ENCODE results near the gene CDH18.
A peak's percentile ranks its signal among the peaks of the same experiment; 100 is the strongest.

Gene CDH18, protein sequence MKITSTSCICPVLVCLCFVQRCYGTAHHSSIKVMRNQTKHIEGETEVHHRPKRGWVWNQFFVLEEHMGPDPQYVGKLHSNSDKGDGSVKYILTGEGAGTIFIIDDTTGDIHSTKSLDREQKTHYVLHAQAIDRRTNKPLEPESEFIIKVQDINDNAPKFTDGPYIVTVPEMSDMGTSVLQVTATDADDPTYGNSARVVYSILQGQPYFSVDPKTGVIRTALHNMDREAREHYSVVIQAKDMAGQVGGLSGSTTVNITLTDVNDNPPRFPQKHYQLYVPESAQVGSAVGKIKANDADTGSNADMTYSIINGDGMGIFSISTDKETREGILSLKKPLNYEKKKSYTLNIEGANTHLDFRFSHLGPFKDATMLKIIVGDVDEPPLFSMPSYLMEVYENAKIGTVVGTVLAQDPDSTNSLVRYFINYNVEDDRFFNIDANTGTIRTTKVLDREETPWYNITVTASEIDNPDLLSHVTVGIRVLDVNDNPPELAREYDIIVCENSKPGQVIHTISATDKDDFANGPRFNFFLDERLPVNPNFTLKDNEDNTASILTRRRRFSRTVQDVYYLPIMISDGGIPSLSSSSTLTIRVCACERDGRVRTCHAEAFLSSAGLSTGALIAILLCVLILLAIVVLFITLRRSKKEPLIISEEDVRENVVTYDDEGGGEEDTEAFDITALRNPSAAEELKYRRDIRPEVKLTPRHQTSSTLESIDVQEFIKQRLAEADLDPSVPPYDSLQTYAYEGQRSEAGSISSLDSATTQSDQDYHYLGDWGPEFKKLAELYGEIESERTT

DNA sequence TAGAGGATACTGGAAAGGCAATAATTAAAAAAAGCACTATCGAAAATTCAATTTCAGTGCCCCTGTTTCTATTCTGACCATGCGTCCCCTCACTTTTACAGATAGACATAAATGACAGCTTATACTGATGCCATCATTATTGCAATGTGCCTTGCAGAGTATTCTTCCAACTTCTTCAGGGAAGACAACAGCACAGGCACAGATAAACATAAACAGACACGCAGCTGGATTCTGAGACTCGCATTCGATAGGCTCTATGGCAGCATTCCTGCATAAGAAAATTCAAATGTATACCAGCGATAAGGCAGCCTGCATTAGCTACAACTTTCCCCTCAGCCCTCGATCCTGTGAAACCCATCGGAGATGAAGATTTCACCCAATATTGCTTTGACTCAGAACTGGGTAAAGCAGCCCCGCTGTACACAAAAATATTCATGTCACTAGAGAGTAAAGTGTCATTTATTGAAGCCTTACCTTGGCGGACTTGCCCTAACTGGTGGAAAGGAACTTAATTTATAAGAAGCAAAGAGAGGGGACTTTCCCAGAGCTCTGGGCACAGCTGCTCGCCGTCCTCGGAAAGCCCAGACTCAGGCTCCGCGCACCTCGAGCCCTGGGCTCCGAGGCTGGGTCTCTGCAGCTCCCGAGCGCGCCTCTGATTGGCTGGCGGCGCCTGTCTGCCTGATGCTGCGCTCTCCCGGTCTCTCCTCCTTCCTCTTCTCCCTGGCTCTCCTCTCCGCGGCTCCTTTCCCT is at the start of gene CDH18:
Gene CDH18, minus strand, starts transcription at position 589 of the 750 bp plus-strand sequence. CDS start 149,214 bp downstream, outside the sequence.
- peak; percentile 90 to 98 for DNase-seq

GRCh38 chr5:20034717-20035116 is 46.7 kb upstream of the CDH18 start:
- no peak for DNase-seq

DNA sequence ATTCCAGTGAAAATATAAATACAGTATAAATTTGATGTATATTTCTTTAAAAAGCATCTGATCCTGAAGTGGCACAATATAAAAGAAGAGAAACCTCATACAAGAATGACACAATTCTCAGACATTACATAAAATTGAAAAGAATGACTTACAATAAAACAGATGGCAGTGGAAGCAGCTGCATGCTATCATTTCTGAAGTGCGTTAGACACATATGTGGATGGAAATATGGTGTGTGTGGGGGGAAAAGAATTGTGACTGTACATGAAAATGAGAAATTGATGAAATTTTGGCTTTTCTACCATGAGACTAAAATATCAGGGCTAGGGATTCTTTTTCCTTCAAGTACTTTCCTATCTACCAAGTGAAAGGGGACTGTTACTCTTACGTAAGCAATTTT is 45.9 kb upstream of the CDH18 start:
- DNase-seq, result no peak

- DNase-seq, result no peak
These were observed 44.9 kb upstream of the CDH18 start for GRCh38 chr5:20032896-20033295.

DNA sequence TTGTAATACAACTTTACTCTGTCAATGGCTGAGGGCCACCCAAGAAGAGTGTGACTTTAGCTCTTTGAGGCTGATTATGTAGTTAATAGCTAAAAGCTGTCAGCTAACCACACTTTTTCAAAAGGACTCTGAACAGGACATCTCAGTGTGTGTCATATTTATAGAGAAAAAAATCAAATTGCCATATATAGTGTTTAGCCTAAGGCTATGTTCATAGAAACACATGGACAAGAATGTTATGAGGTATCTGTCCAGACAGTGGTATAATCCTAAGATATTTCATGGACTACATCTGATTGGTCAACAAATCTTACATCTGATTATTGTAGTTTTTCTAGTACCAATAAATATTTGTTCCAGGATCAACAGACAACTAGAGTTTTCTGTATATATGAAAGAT is 42.1 kb upstream of the CDH18 start:
- DNase-seq, result no peak

- DNase-seq, result no peak
These were observed 41.3 kb upstream of the CDH18 start for GRCh38 chr5:20029266-20029665.

DNA sequence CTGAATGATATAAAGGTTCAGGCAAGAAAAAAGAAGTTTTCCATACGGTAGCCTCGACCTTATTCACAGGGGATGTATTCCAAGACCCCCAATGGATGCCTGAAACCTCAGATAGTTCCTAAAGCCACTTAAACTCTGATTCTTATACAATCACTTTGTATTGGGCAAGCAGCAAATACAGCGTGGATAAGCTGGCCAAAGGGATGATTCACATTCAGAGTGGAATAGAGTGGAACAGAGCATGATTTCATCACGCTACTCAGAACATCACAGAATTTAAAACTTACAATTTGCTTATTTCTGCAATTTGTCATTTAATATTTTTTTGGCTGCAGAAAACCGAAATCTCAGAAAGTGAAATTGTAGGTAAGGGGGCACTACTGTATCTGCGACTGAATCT is 40.5 kb upstream of the CDH18 start:
- no peak for DNase-seq

DNA sequence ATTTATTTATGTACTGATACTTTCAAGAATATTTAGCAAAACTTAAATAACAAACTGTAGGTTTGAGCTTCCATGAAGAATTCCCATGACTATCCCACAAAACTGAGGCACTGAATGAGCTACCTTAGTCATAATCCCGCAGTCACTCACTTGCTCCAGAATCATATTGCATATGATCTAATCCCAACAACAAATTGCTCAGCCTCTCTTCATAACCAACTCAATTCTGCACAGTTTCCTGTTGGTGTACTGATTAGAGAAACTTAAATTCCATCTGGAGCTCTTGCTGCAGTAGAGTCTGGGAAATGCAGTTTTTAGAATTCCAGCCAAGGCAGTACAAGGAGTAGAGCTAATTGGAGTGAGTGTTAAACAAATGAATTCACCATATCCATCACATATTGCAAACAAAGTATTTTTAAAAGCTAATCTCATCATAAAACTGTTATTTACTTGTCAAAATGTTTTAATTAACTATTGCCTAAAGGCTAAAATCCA is 35.7 kb upstream of the CDH18 start:
- DNase-seq, result no peak

GRCh38 chr5:20020247-20020646 is 32.2 kb upstream of the CDH18 start:
- DNase-seq, result no peak

DNA sequence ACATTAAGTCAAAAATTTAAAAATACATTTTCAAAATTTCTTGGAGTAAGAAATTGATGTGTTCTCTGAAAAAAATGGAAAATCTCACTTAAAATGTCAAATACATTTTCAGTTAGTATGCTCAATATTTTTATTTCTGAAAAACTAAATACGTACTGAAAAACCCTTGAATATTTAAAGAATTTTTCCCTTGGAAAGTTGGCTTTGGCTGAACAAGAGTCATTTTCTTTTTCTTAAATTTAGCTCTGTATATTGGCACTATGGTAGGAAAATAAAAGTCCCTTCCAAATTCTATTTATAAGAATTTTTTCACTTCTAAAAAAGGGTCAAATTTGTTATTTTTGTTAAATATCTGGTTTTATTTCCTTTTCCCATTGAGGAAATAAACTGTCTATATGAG is 29.0 kb upstream of the CDH18 start:
- no peak for DNase-seq

GRCh38 chr5:20000416-20000815 is 12.4 kb upstream of the CDH18 start:
- no peak for DNase-seq

DNA sequence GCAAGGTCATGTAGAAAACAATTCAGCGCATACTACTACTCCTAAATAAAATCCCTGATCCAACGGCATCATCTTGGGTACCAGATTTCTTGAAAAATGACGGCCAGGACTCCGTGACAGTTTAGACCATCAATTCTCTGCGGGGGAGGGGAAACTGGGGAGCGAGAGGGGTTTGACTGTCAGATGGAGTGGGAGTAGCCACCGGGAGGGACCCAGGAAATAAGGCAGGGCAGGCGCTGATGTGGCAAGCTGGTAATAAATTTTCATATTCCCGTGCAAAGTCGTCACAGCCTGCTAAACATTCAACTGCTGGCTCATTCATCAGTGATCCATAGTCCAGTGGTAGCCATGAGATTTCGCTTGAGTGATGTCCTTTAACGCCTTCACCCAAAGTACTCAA is 457 bp upstream of the CDH18 start:
- DNase-seq, result peak; percentile 47 to 48

DNA sequence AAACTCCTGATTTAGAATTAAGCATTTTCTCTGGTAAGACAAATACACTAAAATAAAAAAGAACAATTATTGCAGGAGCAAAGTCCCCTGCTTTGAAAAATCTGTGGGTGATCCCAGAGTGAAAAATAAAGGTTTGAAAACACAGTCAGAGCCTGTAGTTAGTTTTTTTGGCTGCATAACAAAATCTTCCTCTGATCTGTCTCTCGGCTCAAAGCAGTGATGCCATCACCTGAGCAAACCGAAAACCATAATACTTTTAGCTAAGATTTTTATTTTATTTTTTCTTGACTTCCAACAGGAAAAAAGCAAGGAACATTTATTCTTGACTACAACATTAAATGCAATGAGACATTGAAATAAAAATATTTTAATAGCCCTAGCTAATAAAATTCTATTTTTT is 1.2 kb downstream of the CDH18 start:
- DNase-seq, result no peak

GRCh38 chr5:19986031-19986619 is 1.9 kb downstream of the CDH18 start:
- DNase-seq, result no peak

GRCh38 chr5:19978476-19978875 is 9.5 kb downstream of the CDH18 start:
- no peak for DNase-seq

- no peak for DNase-seq
These were observed 10.9 kb downstream of the CDH18 start for GRCh38 chr5:19977099-19977498.

- DNase-seq, result no peak
These were observed 12.2 kb downstream of the CDH18 start for GRCh38 chr5:19975795-19976194.

DNA sequence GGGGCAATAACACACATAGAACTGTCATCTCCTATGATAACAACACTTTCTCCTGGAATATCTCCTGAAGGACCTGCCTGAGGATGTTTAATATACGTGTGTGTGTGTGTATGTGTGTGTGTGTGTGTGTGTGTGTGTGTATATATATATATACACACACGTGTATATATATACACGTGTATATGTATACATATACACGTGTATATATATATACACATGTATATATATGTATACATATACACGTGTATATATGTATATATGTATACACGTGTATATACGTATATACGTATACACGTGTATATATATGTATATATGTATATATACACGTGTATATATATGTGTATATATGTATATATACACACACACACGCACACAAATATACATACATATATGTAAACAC is 27.5 kb downstream of the CDH18 start:
- no peak for DNase-seq

DNA sequence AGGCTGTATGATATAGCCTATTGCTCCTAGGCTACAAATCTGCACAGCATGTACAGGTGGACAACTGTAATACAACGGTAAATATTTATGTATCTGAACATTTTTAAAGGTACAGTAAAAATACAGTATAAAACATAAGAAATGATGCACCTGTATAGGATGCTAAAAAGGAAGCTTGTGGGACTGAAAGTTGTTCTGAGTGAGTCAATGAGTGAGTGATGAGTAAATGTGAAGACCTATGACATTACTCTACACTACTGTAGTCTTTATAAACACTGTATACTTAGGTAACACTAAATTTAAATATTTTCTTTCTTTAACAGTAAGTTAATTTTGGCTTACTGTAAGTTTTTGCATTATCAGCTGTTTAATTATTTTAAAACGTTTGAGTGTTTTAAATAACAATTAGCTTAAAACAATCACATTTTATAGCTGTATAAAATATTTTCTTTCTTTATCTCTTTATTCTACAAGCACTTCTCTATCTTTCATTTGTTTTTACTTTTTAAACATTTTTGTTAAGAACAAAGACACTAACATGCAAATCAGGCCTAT is 28.1 kb downstream of the CDH18 start:
- no peak for DNase-seq

DNA sequence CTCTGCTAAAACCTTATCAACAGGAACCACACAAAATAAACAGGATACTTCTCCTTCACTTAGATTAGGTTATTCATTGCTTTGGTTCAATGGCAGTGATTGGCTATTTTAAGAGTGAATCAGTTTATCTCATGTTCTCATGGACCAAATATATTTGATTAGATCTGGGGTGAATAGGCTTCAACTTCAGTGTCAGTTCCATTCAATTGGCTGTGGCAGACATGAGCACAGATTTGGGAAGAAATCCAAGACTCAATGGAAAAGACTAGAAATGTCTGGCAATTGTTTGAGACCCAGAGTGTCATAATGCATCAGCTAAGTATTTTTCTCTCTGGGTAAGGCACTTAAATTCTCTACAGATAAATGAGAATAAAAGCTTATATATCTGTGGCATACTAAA is 37.1 kb downstream of the CDH18 start:
- DNase-seq, result no peak

- no peak for DNase-seq
These were observed 47.8 kb downstream of the CDH18 start for GRCh38 chr5:19940192-19940591.

- no peak for DNase-seq
These were observed 57.5 kb downstream of the CDH18 start for GRCh38 chr5:19930451-19930850.

Measured in SHP77 (cell line).